Thyroid gland (tissue), 4 donors: Measurements from ENCODE around the gene NR3C2.

Experiments used
- CTCF ChIP-seq, 6 experiments: fragments of 200-600 bp in 3 of 6; fragments of 450-650 bp in 3 of 6; sonication (generic) in 3 of 6; IDR thresholded peaks; one replicate each; pipeline ENCODE4 v1.5.1; 2016 to 2019; ENCODE audit warnings: antibody characterized with exemption in 6 of 6, mild to moderate bottlenecking in 2 of 6, inconsistent platforms in 1 of 6, moderate library complexity in 1 of 6
- POLR2A ChIP-seq, 2 donors: fragments of 450-650 bp; IDR thresholded peaks; one replicate each; pipeline ENCODE4 v1.6.1; 2017; ENCODE audit warnings: antibody characterized with exemption in 2 of 2, mild to moderate bottlenecking in 2 of 2, moderate library complexity in 1 of 2

GRCh38 chr4:148075438-148075837 lies 366.8 kb downstream of the NR3C2 start:
- TF ChIP-seq CTCF (IDR thresholded peaks at IDR 0.05) (no peak), POLR2A (IDR thresholded peaks at IDR 0.05) (no peak)
